K562 (cell line): Measurements from ENCODE around the gene OCIAD1. TPM values are rescaled to one million over a fixed set of nuclear protein-coding genes. Genes with fewer than 3 reads are reported as not detected.

ENCODE experiments used
- ARID4B ChIP-seq: sonication (generic); formaldehyde crosslinking; IDR thresholded peaks from 2 replicates; pipeline ENCODE4 v1.8.0; 2022; ENCODE audit warnings: mild to moderate bottlenecking, missing genetic modification reagents
- CBX2 ChIP-seq: fragments of 200-600 bp; sonication (generic); IDR thresholded peaks from one replicate; pipeline ENCODE4 v1.6.1; 2012; ENCODE audit warnings: mild to moderate bottlenecking, low read length, inconsistent platforms; ENCODE audit not compliant: insufficient read depth, poor library complexity, severe bottlenecking
- CEBPG ChIP-seq, 3 experiments: fragments of 200-800 bp in 1 of 3; sonication (Bioruptor generic) in 1 of 3; sonication (generic) in 1 of 3; formaldehyde crosslinking in 1 of 3; IDR thresholded peaks in 2 of 3; conservative IDR thresholded peaks in 1 of 3; 2 replicates each; pipeline versions ENCODE4 v1.6.1 to v1.8.0; 2016 to 2022; ENCODE audit warnings: missing compliant biosample characterization in 2 of 3, missing genetic modification characterization in 2 of 3, mild to moderate bottlenecking in 1 of 3, missing genetic modification reagents in 1 of 3
- HNRNPL ChIP-seq: fragments of 200-400 bp; formaldehyde crosslinking; IDR thresholded peaks from 2 replicates; pipeline ENCODE4 v1.6.1; 2017; ENCODE audit warnings: low read depth, mild to moderate bottlenecking, low read length
- NCOA1 ChIP-seq: fragments of 450-650 bp; IDR thresholded peaks from 2 replicates; pipeline ENCODE4 v1.6.1; 2016; ENCODE audit warnings: low read depth
- NCOA6 ChIP-seq: fragments of 450-650 bp; IDR thresholded peaks from 2 replicates; pipeline ENCODE4 v1.6.1; 2017; ENCODE audit warnings: mild to moderate bottlenecking
- SREBF2 ChIP-seq: sonication (generic); formaldehyde crosslinking; IDR thresholded peaks from 2 replicates; pipeline ENCODE4 v1.4.0; 2020; ENCODE audit warnings: mild to moderate bottlenecking, missing genetic modification reagents
- TGIF2 ChIP-seq: sonication (generic); formaldehyde crosslinking; IDR thresholded peaks from 2 replicates; pipeline ENCODE4 v1.8.1; 2022; ENCODE audit warnings: mild to moderate bottlenecking, missing genetic modification reagents, moderate library complexity
- ZFX ChIP-seq: sonication (generic); formaldehyde crosslinking; IDR thresholded peaks from 2 replicates; pipeline ENCODE4 v1.8.0; 2022; ENCODE audit warnings: mild to moderate bottlenecking, missing genetic modification reagents, moderate library complexity
- ZNF184 ChIP-seq: sonication (generic); formaldehyde crosslinking; IDR thresholded peaks from 2 replicates; pipeline ENCODE4 v1.5.0; 2020; ENCODE audit warnings: missing genetic modification reagents
- polyA plus RNA-seq, 8 experiments: library from polyadenylated mRNA; depleted of rRNA in 4 of 8; stranded (reverse) in 5 of 8; unstranded in 3 of 8; fragments of >200 nt; fragmentation: Nextera tagmentation in 2 of 8; fragmentation: Illumina TruSeq in 1 of 8; extraction: Ambion mirVana in 2 of 8; extraction: Trizol in 1 of 8; gene quantifications; 2 replicates each; pipeline versions ENCODE4 v1.2.1 to v1.2.3, GENCODE V29; 2011 to 2014; ENCODE audit warnings: inconsistent platforms in 1 of 8, missing spikeins in 1 of 8
- total RNA-seq, 7 experiments: library from RNA; depleted of rRNA in 6 of 7; stranded (reverse); fragments of >200 nt in 6 of 7; fragmentation: Illumina TruSeq in 2 of 7; extraction: Trizol in 2 of 7; gene quantifications; 2 replicates each; pipeline versions ENCODE4 v1.2.1 to v1.2.3, GENCODE V29; 2011 to 2021; ENCODE audit warnings: low replicate concordance in 1 of 7
- TF ChIP-seq, protein P1 (sequence below), 2 experiments: fragments of 200-800 bp in 1 of 2; sonication (Bioruptor generic) in 1 of 2; sonication (generic) in 1 of 2; formaldehyde crosslinking in 1 of 2; IDR thresholded peaks in 1 of 2; conservative IDR thresholded peaks in 1 of 2; 2 replicates each; pipeline versions ENCODE4 v1.5.0 to v1.6.1; 2016 to 2020; ENCODE audit warnings: missing compliant biosample characterization in 1 of 2, missing genetic modification characterization in 1 of 2, missing genetic modification reagents in 1 of 2
- TF ChIP-seq, protein P2 (sequence below): fragments of 450-650 bp; formaldehyde crosslinking; IDR thresholded peaks from 2 replicates; pipeline ENCODE4 v1.4.0; 2022; ENCODE audit warnings: mild to moderate bottlenecking, moderate library complexity
- TF ChIP-seq, protein P3 (sequence below): fragments of 250-450 bp; sonication (Bioruptor Pico); IDR thresholded peaks from 2 replicates; pipeline ENCODE4 v1.4.0; 2020; ENCODE audit warnings: mild to moderate bottlenecking, moderate library complexity
- TF ChIP-seq, protein P4 (sequence below): sonication (generic); formaldehyde crosslinking; IDR thresholded peaks from 2 replicates; pipeline ENCODE4 v1.8.0; 2022; ENCODE audit warnings: missing genetic modification reagents, mild to moderate bottlenecking, borderline replicate concordance

The OCIAD1 gene
- total and polyA plus RNA-seq, 9 of the 15 experiments (the other 6 are each of a cell fraction or from before 2014, with no cell fraction given), result 99.0 to 358 (median 196) TPM

DNA sequence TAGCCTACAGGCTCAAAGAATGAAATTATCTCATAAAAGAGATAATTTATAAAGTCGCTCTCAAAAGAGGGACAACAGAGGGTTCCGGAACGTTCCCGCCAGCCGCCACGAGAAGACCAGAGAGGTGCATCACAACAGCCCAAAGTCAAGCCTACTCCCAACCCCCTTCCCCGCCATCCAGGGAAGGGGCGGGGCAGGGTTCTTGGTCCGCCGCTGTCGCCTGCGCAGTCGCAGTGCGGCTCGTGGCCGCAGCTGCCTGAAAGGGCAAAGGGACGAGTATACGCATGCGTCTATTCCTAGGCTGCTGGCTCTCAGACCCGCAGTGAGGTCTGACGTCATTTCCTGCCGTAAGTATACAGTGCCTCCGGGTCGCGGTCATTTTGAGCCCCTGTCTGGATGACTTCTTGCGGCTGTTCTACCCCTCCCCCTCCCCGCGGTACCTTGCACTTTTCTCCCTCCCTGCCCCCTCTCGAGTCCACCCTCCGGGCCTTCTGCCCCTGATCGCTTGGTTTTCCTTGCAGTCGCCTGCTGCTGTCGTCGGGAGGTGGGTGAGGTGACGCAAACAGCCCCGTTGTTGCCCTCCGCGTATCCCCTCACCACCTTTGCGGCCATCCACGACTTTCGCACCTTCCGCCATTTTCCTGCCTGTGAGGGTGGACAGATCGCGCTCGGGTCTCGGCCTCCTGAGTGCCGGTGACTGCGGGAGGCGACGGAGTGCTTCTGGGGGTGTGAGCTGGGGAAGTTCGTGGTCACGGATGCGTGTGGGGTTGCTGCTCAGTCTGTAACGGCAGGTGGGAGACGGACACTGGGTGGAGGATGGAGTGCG is at the start of gene OCIAD1 (continued):
- TF ChIP-seq ARID4B (CRISPR knock-in tag) (peak; percentile 81), CEBPG (CRISPR knock-in tag; IDR thresholded peaks at IDR 0.05) (peak; percentile 71; the same call in 1 of the 2 replicates), CEBPG (tag; conservative IDR thresholded peaks at IDR 0.05 in 1 of 2, IDR thresholded peaks at IDR 0.05 in 1 of 2) (peak in 1 of 2 experiments; percentile 60; a peak in 1 of 4 replicates), HNRNPL (no peak), CBX2 (no peak), ZFX (CRISPR knock-in tag) (peak; percentile 96), NCOA6 (no peak), SREBF2 (CRISPR knock-in tag) (no peak), NCOA1 (peak; percentile 77), TGIF2 (no peak), ZNF184 (CRISPR knock-in tag) (no peak)
- TF ChIP-seq, protein P1, sequence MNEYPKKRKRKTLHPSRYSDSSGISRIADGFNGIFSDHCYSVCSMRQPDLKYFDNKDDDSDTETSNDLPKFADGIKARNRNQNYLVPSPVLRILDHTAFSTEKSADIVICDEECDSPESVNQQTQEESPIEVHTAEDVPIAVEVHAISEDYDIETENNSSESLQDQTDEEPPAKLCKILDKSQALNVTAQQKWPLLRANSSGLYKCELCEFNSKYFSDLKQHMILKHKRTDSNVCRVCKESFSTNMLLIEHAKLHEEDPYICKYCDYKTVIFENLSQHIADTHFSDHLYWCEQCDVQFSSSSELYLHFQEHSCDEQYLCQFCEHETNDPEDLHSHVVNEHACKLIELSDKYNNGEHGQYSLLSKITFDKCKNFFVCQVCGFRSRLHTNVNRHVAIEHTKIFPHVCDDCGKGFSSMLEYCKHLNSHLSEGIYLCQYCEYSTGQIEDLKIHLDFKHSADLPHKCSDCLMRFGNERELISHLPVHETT (CRISPR knock-in tag; conservative IDR thresholded peaks at IDR 0.05 in 1 of 2, IDR thresholded peaks at IDR 0.05 in 1 of 2), result peak in 1 of 2 experiments; percentile 84; a peak in 2 of 4 replicates
- TF ChIP-seq, protein P2, sequence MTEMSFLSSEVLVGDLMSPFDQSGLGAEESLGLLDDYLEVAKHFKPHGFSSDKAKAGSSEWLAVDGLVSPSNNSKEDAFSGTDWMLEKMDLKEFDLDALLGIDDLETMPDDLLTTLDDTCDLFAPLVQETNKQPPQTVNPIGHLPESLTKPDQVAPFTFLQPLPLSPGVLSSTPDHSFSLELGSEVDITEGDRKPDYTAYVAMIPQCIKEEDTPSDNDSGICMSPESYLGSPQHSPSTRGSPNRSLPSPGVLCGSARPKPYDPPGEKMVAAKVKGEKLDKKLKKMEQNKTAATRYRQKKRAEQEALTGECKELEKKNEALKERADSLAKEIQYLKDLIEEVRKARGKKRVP (CRISPR knock-in tag), result no peak; the same call in 1 of the 2 replicates
- TF ChIP-seq, protein P3, sequence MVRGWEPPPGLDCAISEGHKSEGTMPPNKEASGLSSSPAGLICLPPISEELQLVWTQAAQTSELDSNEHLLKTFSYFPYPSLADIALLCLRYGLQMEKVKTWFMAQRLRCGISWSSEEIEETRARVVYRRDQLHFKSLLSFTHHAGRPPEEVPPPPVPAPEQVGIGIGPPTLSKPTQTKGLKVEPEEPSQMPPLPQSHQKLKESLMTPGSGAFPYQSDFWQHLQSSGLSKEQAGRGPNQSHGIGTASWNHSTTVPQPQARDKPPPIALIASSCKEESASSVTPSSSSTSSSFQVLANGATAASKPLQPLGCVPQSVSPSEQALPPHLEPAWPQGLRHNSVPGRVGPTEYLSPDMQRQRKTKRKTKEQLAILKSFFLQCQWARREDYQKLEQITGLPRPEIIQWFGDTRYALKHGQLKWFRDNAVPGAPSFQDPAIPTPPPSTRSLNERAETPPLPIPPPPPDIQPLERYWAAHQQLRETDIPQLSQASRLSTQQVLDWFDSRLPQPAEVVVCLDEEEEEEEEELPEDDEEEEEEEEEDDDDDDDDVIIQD (CRISPR knock-in tag), result no peak
- TF ChIP-seq, protein P4, sequence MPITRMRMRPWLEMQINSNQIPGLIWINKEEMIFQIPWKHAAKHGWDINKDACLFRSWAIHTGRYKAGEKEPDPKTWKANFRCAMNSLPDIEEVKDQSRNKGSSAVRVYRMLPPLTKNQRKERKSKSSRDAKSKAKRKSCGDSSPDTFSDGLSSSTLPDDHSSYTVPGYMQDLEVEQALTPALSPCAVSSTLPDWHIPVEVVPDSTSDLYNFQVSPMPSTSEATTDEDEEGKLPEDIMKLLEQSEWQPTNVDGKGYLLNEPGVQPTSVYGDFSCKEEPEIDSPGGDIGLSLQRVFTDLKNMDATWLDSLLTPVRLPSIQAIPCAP (CRISPR knock-in tag), result no peak
